ENCODE data around the gene VAPA.

The VAPA gene

GRCh38 chr18:10002280-10002679 is 88.5 kb downstream of the VAPA start:
- TF ChIP-seq CTCF (IDR thresholded peaks at IDR 0.05; ENCODE audit: low read depth, low read length, missing control alignments): no peak
- H3K4me3 ChIP-seq (ENCODE audit: low read depth, low read length): no peak overlapping the region
- in situ Hi-C loops (cut with HindIII; ENCODE audit: low sequenced_read_pairs): no loop called here
- DNase-seq (ENCODE audit: low read depth): no peak

GRCh38 chr18:10003281-10003680 is 89.5 kb downstream of the VAPA start:
- DNase-seq (ENCODE audit: low read depth): no peak
- TF ChIP-seq CTCF (IDR thresholded peaks at IDR 0.05; ENCODE audit: low read depth, low read length, missing control alignments): no peak
- H3K4me3 ChIP-seq (ENCODE audit: low read depth, low read length): no peak overlapping the region
- in situ Hi-C loops (cut with HindIII; ENCODE audit: low sequenced_read_pairs): no loop called here

- H3K4me3 ChIP-seq (ENCODE audit: low read depth, low read length): no peak overlapping the region
- TF ChIP-seq CTCF (IDR thresholded peaks at IDR 0.05; ENCODE audit: low read depth, low read length, missing control alignments): no peak
- in situ Hi-C loops (cut with HindIII; ENCODE audit: low sequenced_read_pairs): no loop called here
- no peak for DNase-seq (ENCODE audit: low read depth)
These were observed 90.0 kb downstream of the VAPA start for GRCh38 chr18:10003866-10004265.

GRCh38 chr18:10006311-10006893 is 92.6 kb downstream of the VAPA start:
- in situ Hi-C loops (cut with HindIII; ENCODE audit: low sequenced_read_pairs): no loop called here
- TF ChIP-seq CTCF (IDR thresholded peaks at IDR 0.05; ENCODE audit: low read depth, low read length, missing control alignments): peak; percentile 27
- peak; percentile 20 for DNase-seq (ENCODE audit: low read depth)
- no peak overlapping the region for H3K4me3 ChIP-seq (ENCODE audit: low read depth, low read length)

GRCh38 chr18:10008006-10008647 is 94.3 kb downstream of the VAPA start:
- in situ Hi-C loops (cut with HindIII; ENCODE audit: low sequenced_read_pairs): no loop called here

More at GRCh38 chr18:10008006-10008647, 94.3 kb downstream of the VAPA start:
- H3K4me3 ChIP-seq (ENCODE audit: low read depth, low read length): no peak overlapping the region
- no peak for TF ChIP-seq CTCF (IDR thresholded peaks at IDR 0.05; ENCODE audit: low read depth, low read length, missing control alignments)
- no peak for DNase-seq (ENCODE audit: low read depth)

Data from astrocyte of the cerebellum (primary cell).